Fibroblast of lung (primary cell): ENCODE results near the gene SLCO6A1. TPM values are rescaled to one million over a fixed set of nuclear protein-coding genes. Genes with fewer than 3 reads are reported as not detected.
A peak's percentile ranks its signal among the peaks of the same experiment; 100 is the strongest.

Source experiments
- DNase-seq, 2 donors: peaks; one replicate each; pipeline versions ENCODE4 v3.0.0 to v3.0.0-alpha.2; 2010; ENCODE audit warnings: low read depth in 2 of 2
- H2AFZ ChIP-seq: 2 replicates; pipeline ENCODE4 v1.5.1; 2012; ENCODE audit warnings: low read length, control low read depth, inconsistent platforms
- H3K27ac ChIP-seq: 2 replicates; pipeline ENCODE4 v1.5.1; 2011; ENCODE audit warnings: low read length, control low read depth; ENCODE audit not compliant: insufficient read depth
- H3K27me3 ChIP-seq: 2 replicates; pipeline ENCODE4 v1.5.1; 2011; ENCODE audit warnings: mild to moderate bottlenecking, low read length; ENCODE audit not compliant: control insufficient read depth, insufficient read depth
- H3K36me3 ChIP-seq: 2 replicates; pipeline ENCODE4 v1.5.1; 2011; ENCODE audit warnings: low read length; ENCODE audit not compliant: control insufficient read depth, insufficient read depth
- H3K4me1 ChIP-seq: 2 replicates; pipeline ENCODE4 v1.5.1; 2011; ENCODE audit warnings: low read length; ENCODE audit not compliant: control insufficient read depth, insufficient read depth; ENCODE audit errors: extremely low read depth
- H3K4me2 ChIP-seq: 2 replicates; pipeline ENCODE4 v1.5.1; 2011; ENCODE audit warnings: low read length, control low read depth; ENCODE audit not compliant: insufficient read depth; ENCODE audit errors: extremely low read depth
- H3K4me3 ChIP-seq, 4 experiments: fragments of 200-600 bp in 1 of 4; sonication (generic) in 1 of 4; replicated peaks in 1 of 4; 2 replicates each; pipeline ENCODE4 v1.5.1; 2011 to 2016; ENCODE audit warnings: low read length in 4 of 4, low read depth in 3 of 4, mild to moderate bottlenecking in 3 of 4, control low read depth in 2 of 4, inconsistent platforms in 1 of 4, mixed read lengths in 1 of 4; ENCODE audit not compliant: insufficient read depth in 1 of 4; ENCODE audit errors: control extremely low read depth in 1 of 4
- H3K79me2 ChIP-seq: 2 replicates; pipeline ENCODE4 v1.5.1; 2012; ENCODE audit warnings: mild to moderate bottlenecking, low read length, inconsistent platforms; ENCODE audit not compliant: control insufficient read depth, insufficient read depth
- H3K9ac ChIP-seq: 2 replicates; pipeline ENCODE4 v1.5.1; 2011; ENCODE audit warnings: mild to moderate bottlenecking, low read length, control low read depth; ENCODE audit not compliant: insufficient read depth
- H3K9me3 ChIP-seq: 2 replicates; pipeline ENCODE4 v1.5.1; 2012; ENCODE audit warnings: low read depth, low read length; ENCODE audit not compliant: control insufficient read depth, insufficient read depth
- H4K20me1 ChIP-seq: 2 replicates; pipeline ENCODE4 v1.5.1; 2011; ENCODE audit warnings: low read length; ENCODE audit not compliant: control insufficient read depth, insufficient read depth; ENCODE audit errors: extremely low read depth
- EZH2 ChIP-seq: IDR thresholded peaks from 2 replicates; pipeline ENCODE4 v1.5.1; 2012; ENCODE audit warnings: low read length, control low read depth, mild to moderate bottlenecking; ENCODE audit errors: missing control alignments
- polyA plus RNA-seq, 2 donors: library from polyadenylated mRNA; depleted of rRNA in 1 of 2; stranded (reverse) in 1 of 2; unstranded in 1 of 2; fragments of >200 nt; gene quantifications; 2 replicates each; pipeline ENCODE4 v1.2.1, GENCODE V29; 2011 to 2012; ENCODE audit warnings: missing spikeins in 1 of 2
- total RNA-seq: library from RNA; depleted of rRNA; stranded (reverse); fragments of >200 nt; gene quantifications from 2 replicates; pipeline ENCODE4 v1.2.1, GENCODE V29; 2014
- TF ChIP-seq, protein P1 (sequence below), 2 donors: IDR thresholded peaks in 1 of 2; conservative IDR thresholded peaks in 1 of 2; 1 replicate in 1 of 2; 2 replicates in 1 of 2; pipeline ENCODE4 v1.5.1; 2011 to 2012; ENCODE audit warnings: low read length in 2 of 2, control low read depth in 1 of 2, inconsistent platforms in 1 of 2, low read depth in 1 of 2, mild to moderate bottlenecking in 1 of 2

Gene SLCO6A1
- total and polyA plus RNA-seq, 2 donors (not counting 1 experiment from before 2014, with no cell fraction given), result not detected

- H3K9me3 ChIP-seq, result no peaks in the 10 kb centered on the region
- TF ChIP-seq EZH2, result no peak
- H3K4me2 ChIP-seq, result no peak overlapping the region
- no peaks in the 10 kb centered on the region for H3K4me1 ChIP-seq
- no peak overlapping the region for H3K9ac ChIP-seq
- DNase-seq, result no peak
- H3K27ac ChIP-seq, result no peak overlapping the region
- H3K36me3 ChIP-seq, result no peaks in the 10 kb centered on the region
- H3K4me3 ChIP-seq, result no peak overlapping the region
- H2AFZ ChIP-seq, result no peak overlapping the region
- H3K27me3 ChIP-seq, result no peaks in the 10 kb centered on the region
- H4K20me1 ChIP-seq, result no peaks in the 10 kb centered on the region
- H3K79me2 ChIP-seq, result no peaks in the 10 kb centered on the region
These were observed 38.2 kb upstream of the SLCO6A1 start for GRCh38 chr5:102537011-102537410.

DNA sequence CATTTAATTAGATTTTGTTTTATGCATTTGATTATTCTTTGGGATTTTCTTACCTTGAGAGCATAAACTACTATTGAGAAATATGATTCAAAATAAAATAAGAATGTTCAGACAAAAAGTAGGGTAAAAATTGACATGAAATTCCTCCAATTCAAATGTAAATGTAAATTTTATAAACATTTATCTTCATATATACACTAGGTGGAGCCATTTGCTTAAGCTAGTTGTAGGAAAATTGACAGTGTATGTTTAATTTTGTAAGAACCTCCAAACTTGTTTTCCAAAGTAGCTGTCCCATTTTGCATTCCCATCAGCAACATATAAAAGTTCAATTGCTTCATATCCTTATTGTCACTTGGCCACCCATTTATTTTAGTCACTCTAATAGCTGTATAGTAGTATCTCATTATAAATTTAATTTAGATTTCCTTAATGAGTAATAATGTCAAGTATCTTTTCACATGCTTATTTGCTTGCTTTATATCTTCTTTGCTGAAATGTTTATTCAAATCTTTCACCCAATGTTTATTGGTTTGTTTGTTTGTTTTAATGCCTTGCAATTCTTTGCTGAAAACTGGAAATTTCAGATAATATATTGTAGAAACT is 37.6 kb upstream of the SLCO6A1 start:
- no peak overlapping the region for H2AFZ ChIP-seq
- no peaks in the 10 kb centered on the region for H3K4me1 ChIP-seq
- H3K4me3 ChIP-seq, result no peak overlapping the region
- no peaks in the 10 kb centered on the region for H3K36me3 ChIP-seq
- DNase-seq, result peak in 1 of 2 donors; percentile 47
- no peaks in the 10 kb centered on the region for H4K20me1 ChIP-seq
- no peaks in the 10 kb centered on the region for H3K79me2 ChIP-seq
- H3K4me2 ChIP-seq, result no peak overlapping the region
- TF ChIP-seq EZH2, result no peak
- TF ChIP-seq, protein P1, sequence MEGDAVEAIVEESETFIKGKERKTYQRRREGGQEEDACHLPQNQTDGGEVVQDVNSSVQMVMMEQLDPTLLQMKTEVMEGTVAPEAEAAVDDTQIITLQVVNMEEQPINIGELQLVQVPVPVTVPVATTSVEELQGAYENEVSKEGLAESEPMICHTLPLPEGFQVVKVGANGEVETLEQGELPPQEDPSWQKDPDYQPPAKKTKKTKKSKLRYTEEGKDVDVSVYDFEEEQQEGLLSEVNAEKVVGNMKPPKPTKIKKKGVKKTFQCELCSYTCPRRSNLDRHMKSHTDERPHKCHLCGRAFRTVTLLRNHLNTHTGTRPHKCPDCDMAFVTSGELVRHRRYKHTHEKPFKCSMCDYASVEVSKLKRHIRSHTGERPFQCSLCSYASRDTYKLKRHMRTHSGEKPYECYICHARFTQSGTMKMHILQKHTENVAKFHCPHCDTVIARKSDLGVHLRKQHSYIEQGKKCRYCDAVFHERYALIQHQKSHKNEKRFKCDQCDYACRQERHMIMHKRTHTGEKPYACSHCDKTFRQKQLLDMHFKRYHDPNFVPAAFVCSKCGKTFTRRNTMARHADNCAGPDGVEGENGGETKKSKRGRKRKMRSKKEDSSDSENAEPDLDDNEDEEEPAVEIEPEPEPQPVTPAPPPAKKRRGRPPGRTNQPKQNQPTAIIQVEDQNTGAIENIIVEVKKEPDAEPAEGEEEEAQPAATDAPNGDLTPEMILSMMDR (conservative IDR thresholded peaks at IDR 0.05 in 1 of 2, IDR thresholded peaks at IDR 0.05 in 1 of 2; ENCODE audit: low read depth in 1 of 2, low read length in 2 of 2), result peak; percentile 5 to 39
- H3K27ac ChIP-seq, result no peak overlapping the region
- no peak overlapping the region for H3K9ac ChIP-seq
- no peaks in the 10 kb centered on the region for H3K27me3 ChIP-seq
- H3K9me3 ChIP-seq, result no peaks in the 10 kb centered on the region

GRCh38 chr5:102532123-102532522 is 33.3 kb upstream of the SLCO6A1 start:
- Histone ChIP-seq H4K20me1 (no peaks in the 10 kb centered on the region), H3K4me3 (no peak overlapping the region), H3K9me3 (no peaks in the 10 kb centered on the region), H3K36me3 (no peaks in the 10 kb centered on the region), H2AFZ (no peak overlapping the region), H3K27ac (no peak overlapping the region), H3K79me2 (no peaks in the 10 kb centered on the region), H3K4me1 (no peaks in the 10 kb centered on the region), H3K27me3 (no peaks in the 10 kb centered on the region), H3K9ac (no peak overlapping the region), H3K4me2 (no peak overlapping the region)
- DNase-seq, result peak in 1 of 2 donors; percentile 39
- TF ChIP-seq EZH2, result no peak
- TF ChIP-seq, protein P1 (conservative IDR thresholded peaks at IDR 0.05 in 1 of 2, IDR thresholded peaks at IDR 0.05 in 1 of 2; ENCODE audit: low read depth in 1 of 2, low read length in 2 of 2), result no peak
